ENCODE measurements around the gene TMEM214.

TMEM214 gene

DNA sequence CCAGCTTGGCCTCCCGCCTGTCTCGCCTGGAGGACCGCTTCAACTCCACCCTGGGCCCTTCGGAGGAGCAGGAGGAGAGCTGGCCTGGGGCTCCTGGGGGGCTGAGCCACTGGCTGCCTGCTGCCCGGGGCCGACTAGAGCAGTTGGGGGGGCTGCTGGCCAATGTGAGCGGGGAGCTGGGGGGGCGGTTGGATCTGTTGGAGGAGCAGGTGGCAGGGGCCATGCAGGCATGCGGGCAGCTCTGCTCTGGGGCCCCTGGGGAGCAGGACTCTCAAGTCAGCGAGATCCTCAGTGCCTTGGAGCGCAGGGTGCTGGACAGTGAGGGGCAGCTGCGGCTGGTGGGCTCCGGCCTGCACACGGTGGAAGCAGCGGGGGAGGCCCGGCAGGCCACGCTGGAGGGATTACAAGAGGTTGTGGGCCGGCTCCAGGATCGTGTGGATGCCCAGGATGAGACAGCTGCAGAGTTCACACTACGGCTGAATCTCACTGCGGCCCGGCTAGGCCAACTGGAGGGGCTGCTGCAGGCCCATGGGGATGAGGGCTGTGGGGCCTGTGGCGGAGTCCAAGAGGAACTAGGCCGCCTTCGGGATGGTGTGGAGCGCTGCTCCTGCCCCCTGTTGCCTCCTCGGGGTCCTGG, 50.1 kb downstream of the TMEM214 start:
- DNase-seq (ENCODE audit: extremely low read depth in 1 of 2, low read depth in 1 of 2): no peak

DNA sequence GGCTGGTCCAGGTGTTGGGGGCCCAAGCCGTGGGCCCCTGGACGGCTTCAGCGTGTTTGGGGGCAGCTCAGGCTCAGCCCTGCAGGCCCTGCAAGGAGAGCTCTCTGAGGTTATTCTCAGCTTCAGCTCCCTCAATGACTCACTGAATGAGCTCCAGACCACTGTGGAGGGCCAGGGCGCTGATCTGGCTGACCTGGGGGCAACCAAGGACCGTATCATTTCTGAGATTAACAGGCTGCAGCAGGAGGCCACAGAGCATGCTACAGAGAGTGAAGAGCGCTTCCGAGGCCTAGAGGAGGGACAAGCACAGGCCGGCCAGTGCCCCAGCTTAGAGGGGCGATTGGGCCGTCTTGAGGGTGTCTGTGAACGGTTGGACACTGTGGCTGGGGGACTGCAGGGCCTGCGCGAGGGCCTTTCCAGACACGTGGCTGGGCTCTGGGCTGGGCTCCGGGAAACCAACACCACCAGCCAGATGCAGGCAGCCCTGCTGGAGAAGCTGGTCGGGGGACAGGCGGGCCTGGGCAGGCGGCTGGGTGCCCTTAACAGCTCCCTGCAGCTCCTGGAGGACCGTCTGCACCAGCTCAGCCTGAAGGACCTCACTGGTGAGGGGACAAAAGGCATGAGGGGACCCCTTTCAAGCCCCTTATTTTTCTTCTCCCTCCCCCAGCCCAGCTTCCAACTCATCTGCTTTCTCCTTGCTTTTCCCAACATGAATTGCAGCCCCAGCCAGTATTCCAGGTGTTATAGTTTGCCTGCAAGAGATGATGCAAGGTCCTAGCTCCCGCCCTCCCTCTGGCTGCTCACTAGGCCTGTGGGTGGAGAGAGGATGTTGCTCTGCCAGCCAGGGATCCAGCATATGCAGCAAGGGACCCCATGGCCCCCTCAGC, 50.9 kb downstream of the TMEM214 start:
- no peak for DNase-seq (ENCODE audit: extremely low read depth in 1 of 2, low read depth in 1 of 2)

DNA sequence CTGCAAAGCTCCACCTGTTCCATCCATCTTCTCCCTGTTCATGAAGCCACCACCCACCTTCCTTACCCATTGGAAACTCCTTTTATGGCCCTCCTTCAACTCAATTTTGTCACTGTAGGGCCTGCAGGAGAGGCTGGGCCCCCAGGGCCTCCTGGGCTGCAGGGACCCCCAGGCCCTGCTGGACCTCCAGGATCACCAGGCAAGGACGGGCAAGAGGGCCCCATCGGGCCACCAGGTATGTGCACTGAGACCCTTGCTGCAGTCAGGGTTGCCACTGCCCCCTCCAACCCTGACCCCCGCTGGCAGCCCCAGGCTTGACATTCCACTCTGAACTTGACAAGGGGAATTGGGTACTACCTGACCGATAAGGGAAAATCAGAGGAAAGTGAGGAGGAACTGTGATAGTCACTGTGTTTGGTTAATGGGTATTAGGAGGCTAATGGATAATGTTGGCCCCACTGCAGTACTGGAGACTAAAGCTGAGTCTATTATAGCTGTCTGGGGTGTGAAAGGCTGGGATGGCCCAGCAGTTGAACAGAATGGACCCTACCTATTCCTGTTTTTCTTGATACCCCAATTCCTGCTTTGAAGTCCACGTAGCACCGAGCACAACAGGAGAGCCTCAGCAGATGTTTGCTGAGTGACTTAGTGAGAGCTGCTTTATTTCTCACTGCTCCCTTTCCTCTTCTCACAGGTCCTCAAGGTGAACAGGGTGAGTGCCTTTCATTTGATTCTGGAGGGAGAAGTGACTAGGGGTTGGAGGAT, 51.7 kb downstream of the TMEM214 start:
- DNase-seq (ENCODE audit: extremely low read depth in 1 of 2, low read depth in 1 of 2): no peak

DNA sequence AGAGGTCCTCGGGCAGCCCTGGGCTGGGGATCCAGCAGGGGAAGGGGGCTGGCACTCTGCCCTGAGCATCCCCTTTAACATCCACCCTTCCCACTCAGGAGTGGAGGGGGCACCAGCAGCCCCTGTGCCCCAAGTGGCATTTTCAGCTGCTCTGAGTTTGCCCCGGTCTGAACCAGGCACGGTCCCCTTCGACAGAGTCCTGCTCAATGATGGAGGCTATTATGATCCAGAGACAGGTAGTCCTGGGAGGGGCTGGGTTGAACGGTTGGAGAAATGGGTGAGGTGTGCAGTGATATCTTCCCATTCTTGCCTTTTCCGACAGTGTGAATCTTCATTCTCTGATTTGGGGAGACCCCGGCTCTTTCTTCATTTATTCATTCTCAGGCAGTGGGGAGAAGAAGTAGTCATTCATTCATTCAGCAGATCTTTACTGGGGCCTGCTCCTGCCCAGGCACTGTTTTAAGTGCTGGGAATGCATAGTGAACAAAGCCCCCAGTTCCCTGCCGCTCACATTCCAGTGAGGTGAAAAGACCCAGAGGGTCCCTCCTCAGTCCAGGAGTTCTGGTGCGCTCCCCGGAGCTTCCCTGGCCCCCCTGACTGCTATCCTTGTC, 52.4 kb downstream of the TMEM214 start:
- DNase-seq (ENCODE audit: extremely low read depth in 1 of 2, low read depth in 1 of 2): no peak

DNA sequence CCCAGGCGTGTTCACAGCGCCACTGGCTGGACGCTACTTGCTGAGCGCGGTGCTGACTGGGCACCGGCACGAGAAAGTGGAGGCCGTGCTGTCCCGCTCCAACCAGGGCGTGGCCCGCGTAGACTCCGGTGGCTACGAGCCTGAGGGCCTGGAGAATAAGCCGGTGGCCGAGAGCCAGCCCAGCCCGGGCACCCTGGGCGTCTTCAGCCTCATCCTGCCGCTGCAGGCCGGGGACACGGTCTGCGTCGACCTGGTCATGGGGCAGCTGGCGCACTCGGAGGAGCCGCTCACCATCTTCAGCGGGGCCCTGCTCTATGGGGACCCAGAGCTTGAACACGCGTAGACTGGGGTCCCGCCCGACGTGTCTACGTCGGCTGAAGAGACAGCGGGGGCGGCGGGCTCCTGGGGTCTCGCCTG, 52.9 kb downstream of the TMEM214 start:
- DNase-seq (ENCODE audit: extremely low read depth in 1 of 2, low read depth in 1 of 2): no peak

DNA sequence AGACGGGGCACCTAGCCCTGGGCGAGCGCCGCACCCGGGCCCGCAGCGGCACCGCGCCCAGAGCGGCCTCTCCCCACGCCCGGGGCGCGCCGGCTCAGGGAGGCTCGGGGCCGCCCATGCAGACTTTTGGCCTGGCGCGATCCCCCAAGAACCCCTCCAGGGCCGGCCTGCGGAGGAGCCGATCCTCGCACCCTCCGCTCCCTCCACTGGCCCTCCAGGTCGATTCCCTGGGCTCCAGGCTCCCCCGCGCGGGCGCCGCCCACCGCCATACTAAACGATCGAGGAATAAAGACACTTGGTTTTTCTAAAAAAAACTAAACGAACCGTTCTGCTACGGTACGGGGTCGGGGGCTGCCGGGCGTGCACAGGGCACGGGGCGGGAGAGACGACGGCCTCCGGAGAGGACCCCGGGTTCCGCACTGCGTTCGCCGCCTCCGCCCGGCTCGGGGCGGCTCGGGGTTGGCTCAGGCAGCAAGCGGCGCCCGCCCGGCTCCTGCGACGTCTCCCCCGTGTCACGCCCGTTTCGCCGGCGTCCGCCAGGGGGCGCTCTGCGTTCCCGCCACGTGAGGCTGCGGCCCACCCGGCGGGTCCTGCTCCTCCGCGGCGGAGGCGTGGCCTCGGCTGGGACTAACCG, 53.4 kb downstream of the TMEM214 start:
- peak; percentile 89 to 97 for DNase-seq (ENCODE audit: extremely low read depth in 1 of 2, low read depth in 1 of 2)

DNA sequence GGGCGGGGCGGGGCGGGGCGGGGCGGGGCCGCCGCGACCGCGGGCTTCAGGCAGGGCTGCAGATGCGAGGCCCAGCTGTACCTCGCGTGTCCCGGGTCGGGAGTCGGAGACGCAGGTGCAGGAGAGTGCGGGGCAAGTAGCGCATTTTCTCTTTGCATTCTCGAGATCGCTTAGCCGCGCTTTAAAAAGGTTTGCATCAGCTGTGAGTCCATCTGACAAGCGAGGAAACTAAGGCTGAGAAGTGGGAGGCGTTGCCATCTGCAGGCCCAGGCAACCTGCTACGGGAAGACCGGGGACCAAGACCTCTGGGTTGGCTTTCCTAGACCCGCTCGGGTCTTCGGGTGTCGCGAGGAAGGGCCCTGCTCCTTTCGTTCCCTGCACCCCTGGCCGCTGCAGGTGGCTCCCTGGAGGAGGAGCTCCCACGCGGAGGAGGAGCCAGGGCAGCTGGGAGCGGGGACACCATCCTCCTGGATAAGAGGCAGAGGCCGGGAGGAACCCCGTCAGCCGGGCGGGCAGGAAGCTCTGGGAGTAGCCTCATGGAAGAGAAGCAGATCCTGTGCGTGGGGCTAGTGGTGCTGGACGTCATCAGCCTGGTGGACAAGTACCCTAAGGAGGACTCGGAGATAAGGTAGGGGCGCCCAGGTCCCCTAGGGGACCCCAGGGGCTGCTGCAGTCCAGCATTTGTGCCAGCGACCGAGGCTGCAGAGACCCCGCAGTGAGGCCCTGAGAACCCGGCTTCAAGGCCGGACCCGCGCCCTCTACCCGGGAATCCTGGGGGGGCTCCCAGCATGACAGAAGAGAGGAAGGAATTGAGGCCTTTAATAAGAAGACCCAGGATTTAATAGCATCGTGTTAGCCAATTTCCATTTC, 54.2 kb downstream of the TMEM214 start, which contains the start of gene KHK:
TSS of gene KHK (plus strand) at position 49 of the 870 bp plus-strand sequence. CDS start at position 537, 488 bp downstream.
- no peak for DNase-seq (ENCODE audit: extremely low read depth in 1 of 2, low read depth in 1 of 2)

DNA sequence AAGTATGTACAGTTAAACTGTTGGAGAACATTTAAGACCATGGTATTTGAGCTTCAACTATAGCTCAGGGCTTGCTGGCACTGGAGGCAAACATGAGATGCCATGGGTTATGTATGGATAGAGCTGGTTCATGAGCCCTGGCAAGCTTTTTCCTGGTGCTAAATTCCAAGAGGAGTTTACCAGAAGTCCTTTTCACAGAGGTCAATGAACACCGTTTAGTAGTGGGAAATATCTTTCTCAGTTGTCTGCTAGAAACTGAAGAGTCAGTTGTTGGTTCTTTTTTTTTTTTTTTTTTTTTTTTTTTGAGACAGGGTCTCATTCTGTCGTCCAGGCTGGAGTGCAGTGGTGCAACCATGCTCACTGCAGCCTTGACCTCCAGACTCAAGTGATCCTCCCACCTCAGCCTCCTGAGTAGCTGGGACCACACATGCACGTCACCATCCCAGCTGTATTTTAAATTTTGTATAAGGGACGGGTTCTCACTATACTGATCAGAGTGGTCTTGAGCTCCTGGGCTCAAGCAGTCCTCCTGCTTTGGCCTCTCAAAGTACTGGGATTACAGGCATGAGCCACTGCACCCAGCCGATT, 55.2 kb downstream of the TMEM214 start:
- no peak for DNase-seq (ENCODE audit: extremely low read depth in 1 of 2, low read depth in 1 of 2)

DNA sequence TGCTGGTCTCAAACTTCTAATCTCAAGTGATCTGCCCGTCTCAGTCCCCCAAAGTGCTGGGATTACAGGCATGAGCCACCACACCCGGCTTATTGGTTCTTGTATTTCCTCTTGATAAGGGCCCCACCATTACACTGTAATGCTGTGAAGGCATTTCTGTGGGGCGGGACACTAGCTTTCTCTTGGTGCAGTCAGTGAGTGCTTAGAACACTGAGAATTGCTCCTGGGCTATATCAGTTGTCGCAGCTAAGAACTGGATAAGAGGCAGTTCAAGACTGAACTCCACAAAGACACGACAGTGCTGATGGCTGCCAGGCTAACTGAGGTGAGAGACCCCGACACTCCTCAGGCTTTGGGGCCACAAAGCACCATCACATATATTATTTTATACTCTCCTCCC, 55.9 kb downstream of the TMEM214 start:
- DNase-seq (ENCODE audit: extremely low read depth in 1 of 2, low read depth in 1 of 2): no peak

DNA sequence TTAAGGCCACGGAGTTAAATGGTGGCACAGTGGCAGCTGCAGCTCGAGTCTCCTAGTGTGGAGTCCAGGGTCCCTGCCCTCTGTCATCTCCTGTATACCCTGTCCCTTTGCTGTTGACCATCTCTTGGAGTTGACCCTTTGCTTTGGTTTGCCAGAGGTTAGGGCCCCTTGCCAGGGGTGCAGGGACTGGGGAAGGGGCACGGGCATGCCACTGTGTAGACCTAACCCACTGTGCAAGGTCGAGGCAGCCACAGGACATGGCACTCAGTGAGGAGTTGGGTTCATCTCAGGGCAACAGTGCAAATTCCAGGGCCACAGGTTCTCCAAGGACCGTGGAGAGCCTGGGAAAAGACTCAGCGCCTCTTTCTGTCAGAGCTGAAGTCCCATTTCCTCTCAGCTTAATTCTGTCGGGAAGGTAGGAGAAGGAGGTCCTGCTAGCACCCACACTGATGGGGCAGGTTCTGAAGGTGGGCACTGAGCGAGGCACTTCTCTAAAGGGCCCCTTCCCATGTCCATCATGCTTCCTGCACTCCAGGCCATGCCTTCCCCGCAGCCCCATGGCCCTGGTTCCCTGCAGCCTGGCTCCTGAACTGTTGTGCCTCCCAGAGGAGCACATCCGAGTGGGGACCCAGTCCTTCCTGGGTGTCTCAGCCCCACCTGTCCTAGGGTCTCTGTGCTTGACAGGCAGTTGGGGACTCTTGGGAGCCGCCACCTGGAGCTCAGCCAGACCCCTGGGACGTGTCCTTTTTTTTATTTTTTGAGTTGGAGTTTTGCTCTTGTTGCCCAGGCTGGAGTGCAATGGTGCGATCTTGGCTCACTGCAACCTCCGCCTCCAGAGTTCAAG, 56.6 kb downstream of the TMEM214 start:
- no peak for DNase-seq (ENCODE audit: extremely low read depth in 1 of 2, low read depth in 1 of 2)

Measured in activated CD8-positive, alpha-beta memory T cell treated with anti-CD3 and anti-CD28 coated beads for 1 hour (primary cell).